ENCODE measurements around the gene SEC14L2.
"Not testable (repeated sequence)": the region's sequence is repeated elsewhere in the genome, so short reads cannot be mapped to it uniquely, and the experiment has no call there.

The SEC14L2 gene

GRCh38 chr22:30375312-30375849 is 21.4 kb upstream of the SEC14L2 start:
- no peak for DNase-seq

GRCh38 chr22:30380011-30380410 is 16.8 kb upstream of the SEC14L2 start:
- DNase-seq = no peak

GRCh38 chr22:30381264-30381663 is 15.6 kb upstream of the SEC14L2 start:
- no peak for DNase-seq

- DNase-seq = no peak
Observed at GRCh38 chr22:30382340-30382739, 14.5 kb upstream of the SEC14L2 start.

GRCh38 chr22:30383061-30383460 is 13.8 kb upstream of the SEC14L2 start:
- DNase-seq = no peak

- DNase-seq = no peak
Observed at GRCh38 chr22:30385942-30386341, 10.9 kb upstream of the SEC14L2 start.

GRCh38 chr22:30386608-30386959 is 10.2 kb upstream of the SEC14L2 start:
- DNase-seq = peak in 5 of 58 donors; percentile 22 to 55 (median 37)

GRCh38 chr22:30386960-30387827 is 9.6 kb upstream of the SEC14L2 start, which contains the start of gene RNF215:
RNF215 (minus strand) TSS chr22:30387411; CDS start chr22:30387313, 98 bp downstream.
- DNase-seq = peak in 56 of 58 donors; percentile 8 to 84 (median 70)

GRCh38 chr22:30390974-30391691 is 5.7 kb upstream of the SEC14L2 start:
- peak in 56 of 58 donors; percentile 12 to 80 (median 52) for DNase-seq

GRCh38 chr22:30392661-30393321 is 4.0 kb upstream of the SEC14L2 start:
- DNase-seq = peak in 9 of 58 donors; percentile 5 to 36 (median 17)

- DNase-seq = no peak
Observed at GRCh38 chr22:30393322-30393680, 3.5 kb upstream of the SEC14L2 start.

- no peak for DNase-seq
Observed at GRCh38 chr22:30393885-30394284, 2.9 kb upstream of the SEC14L2 start.

- DNase-seq = no peak
Observed at GRCh38 chr22:30397656-30398635, 1.1 kb downstream of the SEC14L2 start.

GRCh38 chr22:30398685-30399680 is 2.2 kb downstream of the SEC14L2 start:
- DNase-seq = peak in 3 of 58 donors; percentile 14 to 22 (median 15)

- peak in 1 of 58 donors; percentile 45 for DNase-seq
Observed at GRCh38 chr22:30399718-30400117, 2.9 kb downstream of the SEC14L2 start.

- no peak for DNase-seq
Observed at GRCh38 chr22:30400159-30400558, 3.3 kb downstream of the SEC14L2 start.

GRCh38 chr22:30401024-30401423 is 4.2 kb downstream of the SEC14L2 start:
- not testable (repeated sequence) for DNase-seq

GRCh38 chr22:30402028-30402765 is 5.4 kb downstream of the SEC14L2 start:
- peak in 14 of 58 donors; percentile 9 to 56 (median 32) for DNase-seq

All from anterior cingulate cortex (tissue), 58 donors.